HFF-Myc (cell line): ENCODE measurements around the gene TRIML2.

Source experiments
- DNase-seq: peaks from one replicate; pipeline ENCODE4 v3.0.0-alpha.2; 2011; ENCODE audit warnings: low read depth; ENCODE audit errors: extremely low read depth
- H3K4me3 ChIP-seq: replicated peaks from 2 replicates; pipeline ENCODE4 v1.5.1; 2011; ENCODE audit warnings: low read depth, mild to moderate bottlenecking, control low read depth, low read length
- TF ChIP-seq, protein P1 (sequence below): IDR thresholded peaks from 2 replicates; pipeline ENCODE4 v1.5.1; 2012; ENCODE audit warnings: mild to moderate bottlenecking, low read depth, low read length, control low read depth; ENCODE audit errors: missing control alignments

TRIML2 gene

DNA sequence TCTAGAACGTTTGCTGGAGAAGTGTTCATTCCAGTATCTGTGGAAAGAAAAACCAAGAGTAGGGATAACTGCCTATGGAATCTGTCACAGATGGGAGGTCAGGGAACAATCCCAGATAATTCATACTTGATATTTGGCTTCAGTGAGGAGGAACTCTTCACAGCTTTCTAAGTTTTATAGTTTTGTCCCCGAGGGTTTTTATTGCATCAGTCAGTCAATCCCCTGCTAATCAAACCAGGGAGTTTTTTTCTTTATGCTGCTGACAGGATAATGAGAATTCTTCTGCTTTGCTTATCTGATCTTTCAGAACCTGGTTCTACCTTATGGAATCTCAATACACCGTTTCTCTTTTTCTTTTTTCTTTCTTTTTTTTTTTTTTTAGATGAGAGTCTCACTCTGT is 633 bp upstream of the TRIML2 start:
- TF ChIP-seq, protein P1, sequence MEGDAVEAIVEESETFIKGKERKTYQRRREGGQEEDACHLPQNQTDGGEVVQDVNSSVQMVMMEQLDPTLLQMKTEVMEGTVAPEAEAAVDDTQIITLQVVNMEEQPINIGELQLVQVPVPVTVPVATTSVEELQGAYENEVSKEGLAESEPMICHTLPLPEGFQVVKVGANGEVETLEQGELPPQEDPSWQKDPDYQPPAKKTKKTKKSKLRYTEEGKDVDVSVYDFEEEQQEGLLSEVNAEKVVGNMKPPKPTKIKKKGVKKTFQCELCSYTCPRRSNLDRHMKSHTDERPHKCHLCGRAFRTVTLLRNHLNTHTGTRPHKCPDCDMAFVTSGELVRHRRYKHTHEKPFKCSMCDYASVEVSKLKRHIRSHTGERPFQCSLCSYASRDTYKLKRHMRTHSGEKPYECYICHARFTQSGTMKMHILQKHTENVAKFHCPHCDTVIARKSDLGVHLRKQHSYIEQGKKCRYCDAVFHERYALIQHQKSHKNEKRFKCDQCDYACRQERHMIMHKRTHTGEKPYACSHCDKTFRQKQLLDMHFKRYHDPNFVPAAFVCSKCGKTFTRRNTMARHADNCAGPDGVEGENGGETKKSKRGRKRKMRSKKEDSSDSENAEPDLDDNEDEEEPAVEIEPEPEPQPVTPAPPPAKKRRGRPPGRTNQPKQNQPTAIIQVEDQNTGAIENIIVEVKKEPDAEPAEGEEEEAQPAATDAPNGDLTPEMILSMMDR: no peak
- no peak for DNase-seq
- H3K4me3 ChIP-seq: no peak overlapping the region

- H3K4me3 ChIP-seq: no peak overlapping the region
- DNase-seq: no peak
- TF ChIP-seq, protein P1: no peak
These were observed 1.2 kb downstream of the TRIML2 start for GRCh38 chr4:188107931-188108843.

GRCh38 chr4:188106454-188106853 is 2.9 kb downstream of the TRIML2 start:
- TF ChIP-seq, protein P1: no peak
- H3K4me3 ChIP-seq: no peak overlapping the region
- no peak for DNase-seq

DNA sequence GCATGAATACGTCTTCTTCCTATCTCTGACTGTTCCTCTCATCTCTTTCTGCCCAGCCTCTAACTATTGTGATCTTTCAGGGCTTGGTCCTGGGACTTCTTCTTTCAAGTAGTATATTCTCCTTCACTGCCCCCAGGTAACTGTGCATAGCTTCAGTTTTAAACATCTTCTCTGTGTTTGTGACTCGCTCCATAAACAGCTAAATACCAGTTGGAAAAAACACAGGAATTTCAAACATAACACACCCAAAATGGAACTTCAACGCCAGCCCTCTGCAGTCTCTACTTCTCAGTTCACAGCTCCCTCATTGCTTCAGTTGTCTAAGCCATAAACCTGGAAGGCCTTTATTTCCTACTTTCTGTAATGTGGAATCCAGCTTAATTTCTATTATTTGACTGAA is 16.6 kb downstream of the TRIML2 start:
- TF ChIP-seq, protein P1: no peak
- H3K4me3 ChIP-seq: no peak overlapping the region
- no peak for DNase-seq

DNA sequence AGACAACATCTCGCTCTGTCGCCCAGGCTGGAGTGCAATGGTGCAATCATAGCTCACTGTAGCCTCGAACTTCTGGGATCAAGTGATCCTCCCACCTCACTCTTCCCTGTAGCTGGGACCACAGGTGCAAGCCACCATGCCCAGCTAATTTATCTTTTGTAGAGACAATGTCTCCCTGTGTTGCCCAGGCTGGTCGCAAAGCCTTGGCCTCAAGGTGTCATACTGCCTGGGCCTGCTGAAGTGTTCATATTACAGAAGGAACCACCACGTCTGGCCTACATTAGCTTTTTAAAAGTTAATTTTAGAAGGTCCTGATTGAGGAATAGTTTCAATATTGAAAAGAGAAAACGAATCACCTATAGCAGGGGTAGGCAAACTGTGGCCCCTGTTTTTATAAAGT is 22.5 kb downstream of the TRIML2 start:
- no peak for DNase-seq
- TF ChIP-seq, protein P1: no peak

DNA sequence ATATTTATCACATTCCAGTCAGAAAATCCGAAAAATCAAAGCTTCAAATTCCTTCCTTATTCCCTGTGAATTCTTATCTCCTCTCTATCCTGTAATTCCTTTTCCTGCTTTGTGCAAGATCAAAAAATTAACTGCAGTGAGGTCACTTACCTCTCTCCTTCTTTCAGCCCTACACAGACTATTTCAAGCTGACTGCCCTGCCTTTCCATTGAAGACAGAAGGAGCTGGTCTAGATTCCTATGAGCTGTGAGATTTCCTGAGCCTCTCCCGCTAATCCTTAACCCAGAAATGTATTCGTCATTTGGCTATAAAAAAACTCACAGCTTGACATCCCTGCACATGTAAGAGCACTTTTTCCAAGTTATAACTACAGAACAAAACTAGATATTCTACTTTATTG is 26.6 kb downstream of the TRIML2 start:
- TF ChIP-seq, protein P1: no peak
- no peak overlapping the region for H3K4me3 ChIP-seq

More for the DNA sequence above, 22.5 kb downstream of the TRIML2 start:
- H3K4me3 ChIP-seq: no peak overlapping the region

More for the DNA sequence above, 26.6 kb downstream of the TRIML2 start:
- DNase-seq: no peak
